Skeletal muscle cell (primary cell): Measurements from ENCODE around the gene USP43.
A peak's percentile ranks its signal among the peaks of the same experiment; 100 is the strongest.

Source experiments
- DNase-seq: peaks from one replicate; pipeline ENCODE4 v3.0.0-alpha.2; 2010; ENCODE audit warnings: low read depth
- H3K4me3 ChIP-seq: 2 replicates; pipeline ENCODE4 v1.5.1; 2011; ENCODE audit warnings: low read depth, mild to moderate bottlenecking, control low read depth, low read length, moderate library complexity

The USP43 gene

DNA sequence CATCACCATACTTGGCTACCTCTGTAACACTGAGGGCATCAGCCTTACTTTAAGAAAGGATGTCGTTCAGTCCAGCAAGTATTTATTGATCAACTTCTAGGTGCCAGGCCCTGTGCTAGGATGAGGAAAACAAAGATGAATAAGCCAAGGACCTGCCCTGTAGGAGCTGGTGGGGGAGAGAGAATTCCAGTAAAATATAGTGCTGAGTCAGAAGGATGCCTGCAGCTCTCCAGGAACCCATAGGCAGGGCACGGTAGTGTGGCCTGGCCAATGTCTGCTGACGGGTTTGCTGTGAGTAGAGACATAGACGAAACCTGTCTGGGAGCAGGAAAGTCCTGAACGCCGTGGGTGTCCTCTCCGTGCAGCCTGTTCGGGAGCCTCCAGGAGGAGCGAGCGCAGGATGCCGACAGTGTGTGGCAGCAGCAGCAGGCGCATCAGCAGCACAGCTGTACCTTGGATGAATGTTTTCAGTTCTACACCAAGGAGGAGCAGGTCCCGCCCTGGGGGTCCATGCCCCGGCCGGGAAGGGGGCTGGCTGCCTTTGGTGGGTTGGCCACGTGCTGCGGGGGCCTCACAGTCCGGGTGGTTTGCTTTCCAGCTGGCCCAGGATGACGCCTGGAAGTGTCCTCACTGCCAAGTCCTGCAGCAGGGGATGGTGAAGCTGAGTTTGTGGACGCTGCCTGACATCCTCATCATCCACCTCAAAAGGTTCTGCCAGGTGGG is 55.6 kb downstream of the USP43 start:
- DNase-seq, result no peak
- no peak overlapping the region for H3K4me3 ChIP-seq

DNA sequence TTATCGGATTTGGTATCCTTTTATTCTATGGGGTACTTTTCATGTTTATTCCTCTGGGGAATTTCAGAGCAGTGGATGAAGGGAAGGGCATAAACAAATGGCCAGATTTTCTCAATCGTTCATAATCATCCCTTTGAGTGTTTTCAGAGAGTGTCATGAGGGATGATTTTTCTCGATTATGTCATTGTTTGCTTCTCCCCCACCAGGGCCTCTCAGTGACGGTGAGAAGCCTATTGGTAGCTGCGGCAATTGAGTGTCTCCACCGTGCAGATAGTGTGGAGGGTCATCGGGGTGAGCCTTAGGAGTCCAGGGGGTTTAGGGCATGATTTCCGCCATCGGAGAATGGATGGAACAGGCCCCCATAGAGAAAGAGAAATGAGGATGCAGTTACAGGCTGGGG is 57.2 kb downstream of the USP43 start:
- no peak overlapping the region for H3K4me3 ChIP-seq
- no peak for DNase-seq

DNA sequence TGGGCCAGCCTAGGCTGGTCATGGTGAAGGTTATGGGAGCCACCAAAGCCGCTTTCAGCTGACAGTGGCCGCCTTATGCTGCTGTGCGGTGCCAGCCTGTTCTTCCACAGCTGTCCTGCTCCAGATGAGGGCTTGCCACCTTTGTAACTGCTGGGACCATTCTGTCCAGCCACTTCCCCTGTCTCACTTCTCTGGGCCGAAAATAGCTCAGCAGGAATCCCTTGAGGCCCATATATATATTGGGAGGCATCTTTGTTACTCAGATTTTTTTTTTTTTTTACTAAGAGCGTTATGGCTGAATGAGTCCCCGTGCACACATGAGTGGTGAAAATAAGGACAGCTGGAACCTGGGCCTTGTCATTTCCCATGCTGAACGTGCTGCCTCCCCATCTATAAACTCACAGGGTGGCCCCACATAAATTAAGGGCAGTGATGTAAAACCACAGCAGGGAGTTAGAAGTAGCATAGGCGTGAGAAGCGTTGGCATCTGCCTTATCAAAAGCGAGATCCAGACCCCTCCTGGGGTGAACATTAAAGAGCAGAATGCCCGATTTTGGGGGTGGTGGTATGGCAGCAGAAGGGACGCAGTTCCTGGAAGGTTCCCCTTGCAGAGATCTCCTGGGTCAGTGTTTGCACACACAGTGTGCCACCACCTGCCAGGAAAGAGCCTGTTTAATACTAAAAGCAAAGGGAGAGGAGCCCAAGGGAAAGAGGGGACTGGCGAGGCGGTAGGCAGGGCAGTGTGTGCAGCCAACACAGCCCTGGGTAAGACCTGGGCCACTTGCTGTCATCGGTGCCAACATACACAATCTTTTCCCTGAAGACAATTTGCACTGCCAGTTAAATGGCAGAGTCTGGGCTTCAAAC is 57.8 kb downstream of the USP43 start:
- no peak overlapping the region for H3K4me3 ChIP-seq
- no peak for DNase-seq

DNA sequence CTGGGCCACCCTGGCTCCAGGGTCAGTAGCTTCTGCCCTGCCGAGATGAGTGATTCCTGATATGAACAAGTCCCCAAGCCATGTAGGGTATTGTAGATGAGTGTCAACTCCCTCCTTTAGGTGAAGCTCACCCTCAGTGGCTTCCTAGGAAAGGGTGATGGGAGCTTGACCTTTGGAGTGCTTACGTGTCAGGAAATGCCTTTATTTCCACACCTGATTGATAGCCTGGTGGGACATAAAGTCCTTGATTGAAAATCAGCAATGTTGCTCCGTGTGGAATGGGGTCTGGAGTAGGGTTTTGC is 58.4 kb downstream of the USP43 start:
- no peak for DNase-seq
- no peak overlapping the region for H3K4me3 ChIP-seq

DNA sequence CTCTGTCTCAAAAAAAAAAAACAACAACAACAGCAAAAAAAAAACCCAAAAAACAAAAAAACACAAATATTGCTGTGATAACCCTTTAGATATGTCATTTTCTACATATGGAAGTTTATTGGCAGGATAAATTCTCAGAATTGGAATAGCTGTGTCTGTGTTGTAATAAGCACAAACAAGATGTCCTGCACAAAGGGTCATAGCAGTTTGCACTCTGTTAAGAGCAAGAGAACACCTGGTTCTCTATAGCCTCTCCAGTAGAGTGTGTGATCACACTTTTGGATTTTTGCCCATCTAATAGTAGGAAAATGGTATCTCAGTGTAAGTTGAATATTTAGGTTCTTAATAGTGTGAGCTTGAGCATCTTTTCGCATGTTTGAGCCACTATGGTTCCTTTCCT is 60.4 kb downstream of the USP43 start:
- no peak overlapping the region for H3K4me3 ChIP-seq
- DNase-seq, result no peak

DNA sequence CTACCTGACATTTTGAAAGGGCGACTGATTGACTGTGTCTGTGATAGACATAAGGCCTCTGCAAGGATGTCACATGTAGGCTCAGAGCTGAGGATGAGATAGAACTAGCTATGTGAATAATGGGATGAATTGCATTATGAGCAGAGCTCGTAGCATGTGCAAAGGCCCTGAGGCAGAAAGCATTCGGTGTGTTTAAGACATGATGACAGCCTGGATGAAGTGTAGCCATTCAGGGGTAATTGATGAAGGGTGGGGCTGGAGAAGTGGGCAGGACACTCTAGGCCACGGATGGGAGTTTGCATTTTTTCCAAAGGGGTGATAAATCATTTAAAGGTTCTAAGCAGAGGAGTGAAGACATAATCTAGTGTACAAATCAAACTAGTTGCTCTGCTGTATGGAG is 62.6 kb downstream of the USP43 start:
- no peak overlapping the region for H3K4me3 ChIP-seq
- no peak for DNase-seq

DNA sequence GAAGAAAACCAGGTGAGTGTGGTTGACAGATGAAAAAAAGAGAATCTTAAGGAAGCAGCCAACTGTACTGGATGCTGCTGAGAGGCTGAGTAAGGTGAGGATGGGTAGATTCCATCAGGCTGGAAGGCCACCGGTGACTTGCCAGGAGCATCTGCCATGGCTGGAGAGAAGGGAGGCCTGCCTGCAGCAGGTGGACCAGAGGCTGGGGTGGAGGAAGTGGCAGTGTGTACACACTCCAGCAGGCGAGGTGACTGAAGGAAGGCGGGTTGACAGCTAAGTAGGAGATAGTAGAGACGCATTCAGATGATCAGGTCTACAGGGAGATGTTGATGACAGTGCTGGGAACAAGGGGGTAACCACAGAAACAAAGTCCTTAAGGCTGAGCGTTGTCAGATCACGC is 69.5 kb downstream of the USP43 start:
- no peak overlapping the region for H3K4me3 ChIP-seq
- DNase-seq, result no peak

DNA sequence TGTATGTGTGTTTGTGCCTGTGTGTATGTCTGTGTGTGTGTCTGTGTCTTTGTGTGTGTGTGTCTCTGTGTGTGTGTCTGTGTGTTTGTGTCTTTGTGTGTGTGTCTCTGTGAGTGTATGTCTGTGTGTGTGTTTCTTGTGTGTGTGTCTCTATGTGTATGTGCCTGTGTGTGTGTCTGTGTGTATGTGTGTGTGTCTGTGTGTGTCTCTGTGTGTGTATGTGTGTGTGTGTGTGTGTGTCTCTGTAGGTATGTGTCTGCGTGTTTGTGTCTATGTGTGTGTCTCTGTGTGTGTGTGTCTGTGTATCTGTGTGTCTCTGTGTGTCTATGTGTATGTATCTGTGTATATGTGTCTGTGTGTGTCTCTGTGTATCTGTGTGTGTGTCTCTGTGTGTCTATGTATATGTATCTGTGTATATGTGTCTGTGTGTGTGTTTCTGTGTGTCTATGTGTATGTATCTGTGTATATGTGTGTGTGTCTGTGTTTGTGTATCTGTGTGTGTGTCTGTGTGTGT is 70.2 kb downstream of the USP43 start:
- H3K4me3 ChIP-seq, result no peak overlapping the region
- no peak for DNase-seq

DNA sequence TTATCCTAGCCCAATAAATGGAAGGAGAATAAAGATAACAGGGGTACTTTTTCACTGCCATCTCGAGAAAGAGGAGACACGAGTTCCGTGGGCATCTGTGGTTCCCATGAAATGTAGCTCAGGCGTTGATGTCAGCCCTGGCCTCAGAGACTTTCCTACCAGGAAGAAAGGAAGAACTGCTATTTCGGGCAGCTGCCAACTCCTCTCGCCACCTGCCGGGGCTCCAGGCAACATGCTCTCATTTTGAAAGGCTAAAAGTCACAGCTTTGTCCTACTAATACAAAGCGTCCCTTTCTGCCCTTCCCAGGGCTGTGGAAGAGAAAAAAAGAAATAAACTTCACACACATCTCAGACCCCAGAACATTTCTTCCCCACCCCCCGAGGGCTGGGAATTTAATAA is 80.3 kb downstream of the USP43 start:
- no peak for DNase-seq

DNA sequence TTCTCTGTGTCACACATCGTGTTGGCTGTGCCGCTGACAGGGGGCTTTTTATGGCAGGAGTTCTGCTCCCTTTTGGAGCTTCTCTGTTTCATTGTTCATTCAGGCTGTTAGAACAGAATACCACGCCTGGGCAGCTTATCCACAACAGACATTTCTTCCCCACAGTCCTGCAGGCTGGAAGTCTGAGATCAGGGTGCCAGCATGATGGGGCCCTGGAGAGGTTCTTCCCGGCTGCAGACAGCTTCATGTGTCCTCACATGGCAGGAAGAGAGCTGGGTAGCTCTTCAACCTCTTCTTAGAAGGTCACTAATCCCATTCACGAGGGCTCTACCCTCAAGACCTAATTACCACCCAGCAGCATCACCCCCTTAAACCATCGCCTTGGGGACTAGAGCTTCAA is 81.0 kb downstream of the USP43 start:
- no peak for DNase-seq

More for the DNA sequence above, 80.3 kb downstream of the USP43 start:
- no peak overlapping the region for H3K4me3 ChIP-seq

DNA sequence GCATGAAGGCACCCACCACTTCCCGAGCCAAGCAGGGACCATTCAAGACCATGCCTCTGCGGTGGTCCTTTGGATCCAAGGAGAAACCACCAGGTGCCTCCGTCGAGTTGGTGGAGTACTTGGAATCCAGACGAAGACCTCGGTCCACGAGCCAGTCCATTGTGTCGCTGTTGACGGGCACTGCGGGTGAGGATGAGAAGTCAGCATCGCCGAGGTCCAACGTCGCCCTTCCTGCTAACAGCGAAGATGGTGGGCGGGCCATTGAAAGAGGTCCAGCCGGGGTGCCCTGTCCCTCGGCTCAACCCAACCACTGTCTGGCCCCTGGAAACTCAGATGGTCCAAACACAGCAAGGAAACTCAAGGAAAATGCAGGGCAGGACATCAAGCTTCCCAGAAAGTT is 82.7 kb downstream of the USP43 start:
- no peak for DNase-seq
- H3K4me3 ChIP-seq, result no peak overlapping the region

More for the DNA sequence above, 81.0 kb downstream of the USP43 start:
- no peak overlapping the region for H3K4me3 ChIP-seq

DNA sequence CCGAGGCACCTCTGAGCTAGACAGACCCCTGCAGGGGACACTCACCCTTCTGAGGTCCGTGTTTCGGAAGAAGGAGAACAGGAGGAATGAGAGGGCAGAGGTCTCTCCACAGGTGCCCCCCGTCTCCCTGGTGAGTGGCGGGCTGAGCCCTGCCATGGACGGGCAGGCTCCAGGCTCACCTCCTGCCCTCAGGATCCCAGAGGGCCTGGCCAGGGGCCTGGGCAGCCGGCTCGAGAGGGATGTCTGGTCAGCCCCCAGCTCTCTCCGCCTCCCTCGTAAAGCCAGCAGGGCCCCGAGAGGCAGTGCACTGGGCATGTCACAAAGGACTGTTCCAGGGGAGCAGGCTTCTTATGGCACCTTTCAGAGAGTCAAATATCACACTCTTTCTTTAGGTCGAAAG is 83.2 kb downstream of the USP43 start:
- DNase-seq, result no peak
- H3K4me3 ChIP-seq, result no peak overlapping the region

DNA sequence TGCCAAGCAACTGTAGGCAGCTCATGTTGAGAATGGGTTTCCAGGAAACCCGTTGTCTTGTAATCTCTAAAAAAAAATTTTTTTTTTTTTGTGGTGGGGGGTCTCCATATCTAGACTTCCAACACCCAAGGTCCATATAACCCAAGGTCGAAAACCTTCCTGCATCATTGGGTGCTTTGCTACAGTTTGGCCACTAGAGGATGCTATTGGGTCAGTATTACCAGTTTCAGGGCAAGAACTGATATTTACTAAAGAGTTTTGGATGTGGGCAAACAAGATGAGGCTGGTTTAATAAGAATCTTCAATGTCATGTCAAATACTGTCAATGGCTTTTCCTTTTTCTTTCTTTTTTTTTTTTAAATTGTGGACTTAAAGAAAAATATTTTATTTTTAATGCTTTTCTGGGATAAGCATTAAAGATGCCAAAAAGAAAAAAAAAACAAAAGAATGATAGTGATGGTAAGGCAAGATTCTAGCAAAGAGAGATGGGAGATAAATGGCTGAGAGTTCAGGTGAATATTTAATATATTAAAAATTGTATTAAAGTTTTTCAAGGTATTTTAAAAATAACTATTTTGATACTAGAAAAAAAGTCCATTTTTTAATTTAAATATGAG is 83.8 kb downstream of the USP43 start:
- H3K4me3 ChIP-seq, result no peak overlapping the region
- peak; percentile 1 for DNase-seq

DNA sequence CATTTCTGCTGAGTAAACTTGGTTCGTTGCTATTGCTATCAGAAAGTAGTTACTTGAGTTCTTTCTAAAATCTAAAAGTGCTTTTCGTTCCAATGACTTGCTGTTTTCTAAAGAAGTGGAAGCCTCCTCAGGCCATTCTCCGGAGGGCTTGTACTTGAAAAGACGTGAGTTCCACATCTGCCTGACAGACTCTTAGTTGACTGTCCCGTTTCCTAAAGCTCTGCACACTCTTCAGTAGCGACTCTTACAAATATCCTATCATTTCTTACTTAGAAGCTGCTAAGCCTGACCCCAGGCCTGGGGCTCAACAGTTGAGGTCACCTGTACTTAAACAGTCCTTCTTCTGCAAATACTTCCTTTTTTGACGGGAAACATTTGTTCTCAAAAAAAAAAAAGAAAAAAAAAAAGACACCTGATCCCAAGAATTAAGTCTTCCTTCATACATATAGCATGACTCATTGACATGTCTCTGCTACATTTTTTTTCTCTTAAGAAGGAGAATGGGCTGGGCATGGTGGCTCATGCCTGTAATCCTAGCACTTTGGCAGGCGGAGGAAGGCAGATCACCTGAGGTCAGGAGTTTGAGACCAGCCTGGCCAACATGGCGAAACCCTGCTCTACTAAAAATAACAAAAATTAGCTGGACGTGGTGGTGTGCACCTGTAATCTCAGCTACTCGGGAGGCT is 84.6 kb downstream of the USP43 start:
- no peak for DNase-seq
- H3K4me3 ChIP-seq, result no peak overlapping the region

DNA sequence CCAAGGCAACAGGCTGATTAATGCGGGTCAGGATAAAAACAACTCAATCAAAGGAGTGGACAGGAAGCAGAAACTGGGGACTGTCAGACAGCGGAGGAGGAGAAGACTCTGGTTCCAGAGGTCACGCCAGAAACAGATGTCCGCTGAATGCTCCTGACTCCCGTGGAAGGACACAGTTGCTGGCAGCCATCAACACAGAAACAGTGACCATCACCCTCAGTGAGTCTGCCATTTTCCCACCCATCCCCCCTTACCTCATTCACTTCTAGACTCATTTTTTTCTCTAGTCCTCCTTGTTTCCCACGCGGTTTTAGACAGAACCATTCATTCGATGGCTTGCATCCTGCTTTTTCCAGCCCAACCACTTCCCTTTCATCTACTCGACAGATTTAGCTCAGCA is 105.2 kb downstream of the USP43 start:
- H3K4me3 ChIP-seq, result no peak overlapping the region
- no peak for DNase-seq

DNA sequence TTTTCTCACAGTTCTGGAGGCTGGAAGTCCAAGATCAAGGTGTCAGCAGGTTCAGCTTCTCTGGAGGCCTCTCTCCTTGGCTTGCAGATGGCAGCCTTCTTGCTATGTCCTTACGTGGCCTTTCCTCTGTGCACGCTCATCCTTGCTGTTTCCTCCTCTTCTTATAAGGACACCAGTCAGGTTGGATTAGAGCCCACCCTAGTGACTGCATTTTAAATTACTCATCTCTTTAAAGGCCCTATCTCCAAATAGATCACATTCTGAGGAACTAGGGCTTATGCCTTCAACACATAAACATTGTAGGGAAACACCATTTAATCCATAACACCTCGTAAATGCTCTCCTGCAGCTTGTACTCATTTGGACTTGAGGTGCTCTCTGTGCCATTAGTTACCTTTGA is 109.8 kb downstream of the USP43 start:
- no peak for DNase-seq
- no peak overlapping the region for H3K4me3 ChIP-seq

DNA sequence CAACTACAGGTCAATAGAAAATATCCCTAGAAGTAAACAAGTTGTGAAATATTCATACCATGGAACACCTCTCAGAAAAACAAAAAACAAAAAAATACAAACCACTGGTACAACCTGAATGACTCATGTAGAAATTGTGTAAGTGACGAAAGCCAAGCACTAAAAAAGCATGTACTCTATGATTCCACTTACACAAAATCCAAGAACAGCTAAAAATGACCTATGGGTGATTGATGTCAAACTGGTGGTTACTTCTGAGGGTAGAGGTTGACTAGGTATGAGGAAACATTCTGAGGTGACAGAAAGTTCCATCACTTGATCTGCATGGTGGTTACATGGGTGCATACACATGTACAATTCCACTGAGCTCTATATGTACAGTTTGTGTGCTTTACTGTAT is 114.9 kb downstream of the USP43 start:
- no peak for DNase-seq
- no peak overlapping the region for H3K4me3 ChIP-seq

DNA sequence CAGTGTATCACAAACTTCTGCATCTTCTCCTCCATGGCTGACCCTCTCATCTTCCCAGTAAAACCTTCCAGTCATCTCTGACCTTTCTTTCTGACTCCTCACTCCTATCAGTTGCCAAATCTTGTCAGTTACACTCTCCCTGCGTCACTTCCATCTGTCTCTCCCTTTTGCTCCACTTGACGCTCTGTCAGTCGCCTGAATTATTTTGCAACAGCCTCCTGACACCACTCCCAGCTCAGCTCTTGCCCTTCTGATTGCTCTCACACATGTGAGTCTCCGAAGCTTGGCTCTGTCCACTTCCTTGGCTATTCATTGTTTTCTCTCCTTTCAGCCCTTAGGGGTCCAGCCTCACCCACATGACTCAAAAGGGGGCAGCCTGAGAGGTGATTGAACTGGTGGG is 118.3 kb downstream of the USP43 start:
- no peak for DNase-seq
- H3K4me3 ChIP-seq, result no peak overlapping the region

DNA sequence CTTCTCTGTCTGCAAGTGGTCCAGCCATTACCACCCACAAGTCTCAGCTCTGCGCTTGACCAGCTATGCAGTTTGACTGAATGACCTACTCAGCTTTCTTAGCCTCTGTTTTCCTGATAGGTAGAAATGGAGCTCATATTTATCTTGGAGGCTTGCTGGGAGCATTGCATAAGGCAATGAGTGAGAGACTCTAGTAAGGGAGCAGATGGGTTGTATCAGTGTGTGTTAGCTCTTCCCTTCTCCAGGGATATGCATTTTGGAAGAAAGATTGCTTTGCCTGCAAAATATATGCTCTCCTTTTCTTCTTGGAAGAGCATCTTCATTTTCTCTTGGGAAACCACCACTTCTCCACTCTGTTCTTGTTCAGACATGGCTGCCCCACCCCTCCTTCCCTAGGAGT is 120.0 kb downstream of the USP43 start:
- H3K4me3 ChIP-seq, result no peak overlapping the region

DNA sequence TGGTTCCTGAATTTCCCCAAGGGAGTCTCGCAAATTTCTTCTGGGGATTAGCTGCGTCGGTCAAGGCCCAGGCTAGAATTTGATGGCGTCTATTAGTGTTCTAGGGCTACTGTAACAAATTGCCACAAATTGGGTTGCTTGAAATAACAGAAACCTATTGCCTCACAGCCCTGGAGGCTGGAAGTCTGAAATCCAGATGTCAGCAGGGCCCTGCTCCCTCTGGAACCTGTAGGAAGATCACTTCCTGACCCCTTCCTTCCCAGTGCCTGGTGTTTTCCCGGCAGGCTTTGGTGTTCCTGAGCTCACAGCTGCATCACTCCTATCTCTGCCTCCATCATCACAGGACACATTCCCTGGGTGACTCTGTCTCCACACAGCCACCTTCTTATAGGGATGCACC is 121.7 kb downstream of the USP43 start:
- no peak overlapping the region for H3K4me3 ChIP-seq
- DNase-seq, result no peak

More for the DNA sequence above, 120.0 kb downstream of the USP43 start:
- DNase-seq, result no peak
